ENCODE measurements around the gene R3HDM4.

DNA sequence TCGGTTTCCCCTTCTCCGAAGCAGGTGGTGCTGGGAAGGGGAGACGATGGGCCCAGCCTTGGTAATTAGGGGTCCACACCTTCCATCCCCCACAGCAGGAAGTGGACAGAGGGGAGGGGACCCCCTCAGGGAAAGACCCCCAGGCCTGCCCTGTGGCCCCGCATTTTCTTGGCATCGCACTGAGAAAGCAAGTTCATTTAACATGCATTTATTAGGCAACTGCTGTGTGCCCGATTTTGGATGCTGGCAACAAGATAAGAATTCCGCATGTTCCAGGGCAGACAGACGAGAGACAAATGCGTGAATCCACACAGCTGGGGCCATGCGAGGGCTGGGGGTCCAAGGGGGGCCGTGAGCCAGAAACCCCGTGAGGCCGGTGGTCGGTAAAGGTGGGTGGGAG is 41.3 kb upstream of the R3HDM4 start:
- TF ChIP-seq POLR2A (IDR thresholded peaks at IDR 0.05) = no peak
- TF ChIP-seq, protein P1, sequence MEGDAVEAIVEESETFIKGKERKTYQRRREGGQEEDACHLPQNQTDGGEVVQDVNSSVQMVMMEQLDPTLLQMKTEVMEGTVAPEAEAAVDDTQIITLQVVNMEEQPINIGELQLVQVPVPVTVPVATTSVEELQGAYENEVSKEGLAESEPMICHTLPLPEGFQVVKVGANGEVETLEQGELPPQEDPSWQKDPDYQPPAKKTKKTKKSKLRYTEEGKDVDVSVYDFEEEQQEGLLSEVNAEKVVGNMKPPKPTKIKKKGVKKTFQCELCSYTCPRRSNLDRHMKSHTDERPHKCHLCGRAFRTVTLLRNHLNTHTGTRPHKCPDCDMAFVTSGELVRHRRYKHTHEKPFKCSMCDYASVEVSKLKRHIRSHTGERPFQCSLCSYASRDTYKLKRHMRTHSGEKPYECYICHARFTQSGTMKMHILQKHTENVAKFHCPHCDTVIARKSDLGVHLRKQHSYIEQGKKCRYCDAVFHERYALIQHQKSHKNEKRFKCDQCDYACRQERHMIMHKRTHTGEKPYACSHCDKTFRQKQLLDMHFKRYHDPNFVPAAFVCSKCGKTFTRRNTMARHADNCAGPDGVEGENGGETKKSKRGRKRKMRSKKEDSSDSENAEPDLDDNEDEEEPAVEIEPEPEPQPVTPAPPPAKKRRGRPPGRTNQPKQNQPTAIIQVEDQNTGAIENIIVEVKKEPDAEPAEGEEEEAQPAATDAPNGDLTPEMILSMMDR (IDR thresholded peaks at IDR 0.05) = no peak
